Panc1 (cell line): ENCODE results near the gene CETN1. TPM values are rescaled to one million over a fixed set of nuclear protein-coding genes. Genes with fewer than 3 reads are reported as not detected.

Experiments
- ATAC-seq: fragments of 200-7000 bp; cut with Tn5 transposase; 2 replicates; pipeline ENCODE4 v1.9.1; 2020; ENCODE audit warnings: mild to moderate bottlenecking, moderate library complexity
- BruUV-seq: library from RNA; stranded (reverse); fragments of 400-500 nt; replicated peaks from 2 replicates; lab custom pipeline; 2021; lab: Mats Ljungman, UMichigan
- CTCF ChIA-PET: fragments of 300-600 bp; sonication (Branson Sonifier 250); formaldehyde crosslinking; loops from one replicate; lab custom pipeline; 2022; ENCODE audit warnings: antibody characterized with exemption; lab: Charles Lee
- POLR2A ChIA-PET: fragments of 300-600 bp; sonication (Branson Sonifier 250); formaldehyde crosslinking; loops from one replicate; lab custom pipeline; 2022; ENCODE audit warnings: antibody characterized with exemption; lab: Charles Lee
- DNase-seq: peaks from one replicate; pipeline ENCODE4 v3.0.0-alpha.2; 2010; ENCODE audit warnings: low read depth, low spot score
- H3K27ac ChIP-seq: 2 replicates; pipeline ENCODE4 v1.5.1; 2011; ENCODE audit warnings: mild to moderate bottlenecking, low read length, inconsistent platforms
- H3K27me3 ChIP-seq: fragments of 200-500 bp; sonication (Bioruptor generic); 2 replicates; pipeline ENCODE4 v1.6.0; 2014; ENCODE audit warnings: low read length, inconsistent platforms; ENCODE audit not compliant: control insufficient read depth, insufficient read depth
- H3K36me3 ChIP-seq: fragments of 200-500 bp; sonication (Bioruptor generic); 2 replicates; pipeline ENCODE4 v1.5.1; 2014; ENCODE audit warnings: inconsistent platforms, mild to moderate bottlenecking, low read length, moderate library complexity; ENCODE audit not compliant: control insufficient read depth, insufficient read depth
- H3K4me1 ChIP-seq: 2 replicates; pipeline ENCODE4 v1.5.1; 2011; ENCODE audit warnings: inconsistent platforms, mild to moderate bottlenecking, low read length, moderate library complexity; ENCODE audit not compliant: control insufficient read depth, insufficient read depth
- H3K4me3 ChIP-seq, 2 experiments: 2 replicates each; pipeline ENCODE4 v1.5.1; 2011 to 2012; ENCODE audit warnings: low read depth in 2 of 2, low read length in 2 of 2, mild to moderate bottlenecking in 2 of 2, inconsistent platforms in 1 of 2, moderate library complexity in 1 of 2
- H3K9me3 ChIP-seq: fragments of 200-500 bp; sonication (Bioruptor generic); 2 replicates; pipeline ENCODE4 v1.5.1; 2014; ENCODE audit warnings: low read depth, mild to moderate bottlenecking, inconsistent platforms, low read length, moderate library complexity; ENCODE audit not compliant: control insufficient read depth, insufficient read depth
- CTCF ChIP-seq: fragments of 450-650 bp; IDR thresholded peaks from 2 replicates; pipeline ENCODE4 v1.5.1; 2017; ENCODE audit warnings: mild to moderate bottlenecking
- POLR2AphosphoS5 ChIP-seq: IDR thresholded peaks from 2 replicates; pipeline ENCODE4 v1.6.1; 2012; ENCODE audit warnings: mild to moderate bottlenecking, low read depth, low read length, moderate library complexity
- REST ChIP-seq, 2 experiments: IDR thresholded peaks; 2 replicates each; pipeline ENCODE4 v1.6.1; 2011 to 2012; ENCODE audit warnings: low read depth in 2 of 2, control low read depth in 1 of 2, low read length in 1 of 2, mild to moderate bottlenecking in 1 of 2, moderate library complexity in 1 of 2; ENCODE audit not compliant: insufficient read depth in 1 of 2
- SIN3A ChIP-seq: IDR thresholded peaks from 2 replicates; pipeline ENCODE4 v1.6.1; 2012; ENCODE audit warnings: low read depth, mild to moderate bottlenecking, low read length, moderate library complexity, borderline replicate concordance; ENCODE audit not compliant: insufficient read depth
- TCF7L2 ChIP-seq: IDR thresholded peaks from 2 replicates; pipeline ENCODE4 v1.6.1; 2011; ENCODE audit warnings: mild to moderate bottlenecking, low read depth, low read length, inconsistent platforms
- in situ Hi-C: cut with HindIII; loops from 2 replicates; pipeline ENCODE4 v1.10.0; 2016; ENCODE audit warnings: low sequenced_read_pairs, low pct_unique_long_range_greater_than_20kb
- intact Hi-C: fragments of 100-400 bp; cut with micrococcal nuclease; formaldehyde crosslinking; loops from one replicate; pipeline ENCODE4 v1.10.0; 2022; ENCODE audit not compliant: unreplicated experiment
- total RNA-seq: library from RNA; stranded (reverse); gene quantifications from one replicate; pipeline ENCODE4 v1.2.1, GENCODE V29; 2021; ENCODE audit not compliant: unreplicated experiment

Gene CETN1
- total RNA-seq, 1 experiment from 2014 or later, result not detected

- CTCF ChIA-PET, result no interaction called here
- H3K4me1 ChIP-seq, result no peaks in the 10 kb centered on the region
- H3K27me3 ChIP-seq, result no peaks in the 10 kb centered on the region
- TF ChIP-seq POLR2AphosphoS5 (no peak), SIN3A (no peak), TCF7L2 (no peak), REST (IDR thresholded peaks at IDR 0.05; ENCODE audit: insufficient read depth in 1 of 2, low read depth in 2 of 2, low read length in 1 of 2) (no peak), CTCF (no peak)
- intact Hi-C loops (loop anchor here (10.0 kb wide), 1 partner anchor 85 kb away; the partner anchor contains the start of gene ENOSF1), in situ Hi-C loops (no loop called here)
- POLR2A ChIA-PET, result no interaction called here
- ATAC-seq (no peak), DNase-seq (no peak)
- no peak overlapping the region for H3K4me3 ChIP-seq
- H3K27ac ChIP-seq, result no peak overlapping the region
- no TSS peak for BruUV-seq
- H3K9me3 ChIP-seq, result no peaks in the 10 kb centered on the region
- no peaks in the 10 kb centered on the region for H3K36me3 ChIP-seq
Measured at GRCh38 chr18:629269-630150, 49.3 kb downstream of the CETN1 start.

GRCh38 chr18:631560-631959, 51.4 kb downstream of the CETN1 start:
- ChIA-PET CTCF (interaction anchor here (0.9 kb wide), 1 partner anchor 14 kb away, joined by 4 read pairs; no protein-coding TSS in a partner anchor), POLR2A (no interaction called here)
- DNase-seq (no peak), ATAC-seq (no peak)
- TF ChIP-seq CTCF, result no peak
- TF ChIP-seq SIN3A, result no peak
- no peak for TF ChIP-seq POLR2AphosphoS5
- no peak for TF ChIP-seq TCF7L2
- TF ChIP-seq REST (IDR thresholded peaks at IDR 0.05; ENCODE audit: insufficient read depth in 1 of 2, low read depth in 2 of 2, low read length in 1 of 2), result no peak
- H3K9me3 ChIP-seq, result no peaks in the 10 kb centered on the region
- H3K27ac ChIP-seq, result no peak overlapping the region
- H3K36me3 ChIP-seq, result no peaks in the 10 kb centered on the region
- H3K4me3 ChIP-seq, result no peak overlapping the region
- no peaks in the 10 kb centered on the region for H3K4me1 ChIP-seq
- no peaks in the 10 kb centered on the region for H3K27me3 ChIP-seq
- intact Hi-C loops, result no loop called here
- no TSS peak for BruUV-seq
- in situ Hi-C loops, result no loop called here
